GM23338 (cell line): ENCODE measurements around the gene SLX4IP. TPM values are rescaled to one million over a fixed set of nuclear protein-coding genes. Genes with fewer than 3 reads are reported as not detected.

Source experiments
- ATAC-seq: fragments of 200-7000 bp; cut with Tn5 transposase; 3 replicates; pipeline ENCODE4 v1.9.1; 2020
- DNase-seq: peaks from one replicate; pipeline ENCODE4 v3.0.0-alpha.2; 2015; ENCODE audit warnings: low spot score
- H2AFZ ChIP-seq: fragments of 200-600 bp; sonication (generic); 2 replicates; pipeline ENCODE4 v1.8.0; 2016; ENCODE audit warnings: antibody characterized with exemption, mild to moderate bottlenecking, moderate library complexity
- H3F3A ChIP-seq: fragments of 200-600 bp; sonication (generic); replicated peaks from 2 replicates; pipeline ENCODE4 v1.8.0; 2017; ENCODE audit warnings: antibody characterized with exemption, mixed run types, low read depth
- H3K27ac ChIP-seq: fragments of 200-600 bp; sonication (generic); 2 replicates; pipeline ENCODE4 v1.6.1; 2016; ENCODE audit warnings: low read depth
- H3K27me3 ChIP-seq: fragments of 200-600 bp; sonication (generic); 2 replicates; pipeline ENCODE4 v1.8.0; 2016; ENCODE audit warnings: mild to moderate bottlenecking, mixed run types, moderate library complexity; ENCODE audit not compliant: insufficient read depth
- H3K36me3 ChIP-seq: fragments of 200-600 bp; sonication (generic); 2 replicates; pipeline ENCODE4 v1.8.0; 2016; ENCODE audit warnings: mild to moderate bottlenecking; ENCODE audit not compliant: insufficient read depth
- H3K4me1 ChIP-seq: fragments of 200-600 bp; sonication (generic); 2 replicates; pipeline ENCODE4 v1.8.0; 2016; ENCODE audit warnings: mild to moderate bottlenecking, moderate library complexity; ENCODE audit not compliant: insufficient read depth
- H3K4me2 ChIP-seq: fragments of 200-600 bp; sonication (generic); 2 replicates; pipeline ENCODE4 v1.7.1; 2017; ENCODE audit warnings: mixed run types
- H3K4me3 ChIP-seq: fragments of 200-600 bp; sonication (generic); 2 replicates; pipeline ENCODE4 v1.6.1; 2016; ENCODE audit warnings: mixed run types
- H3K79me2 ChIP-seq: fragments of 200-600 bp; sonication (generic); replicated peaks from 2 replicates; pipeline ENCODE4 v1.8.0; 2017; ENCODE audit warnings: mild to moderate bottlenecking; ENCODE audit not compliant: insufficient read depth
- H3K9me2 ChIP-seq: fragments of 200-600 bp; sonication (generic); 2 replicates; pipeline ENCODE4 v1.8.0; 2017; ENCODE audit not compliant: insufficient read depth
- H4K20me1 ChIP-seq: fragments of 200-600 bp; sonication (generic); replicated peaks from 2 replicates; pipeline ENCODE4 v1.8.0; 2017; ENCODE audit warnings: mild to moderate bottlenecking; ENCODE audit not compliant: insufficient read depth
- H3K27ac Mint-ChIP-seq: 2 replicates; pipeline ENCODE4 v1.8.0; 2020; ENCODE audit warnings: inconsistent platforms, mild to moderate bottlenecking, moderate library complexity, mixed read lengths
- H3K27me3 Mint-ChIP-seq: 3 replicates; pipeline ENCODE4 v1.8.0; 2022; ENCODE audit warnings: low read depth, mild to moderate bottlenecking, moderate library complexity, mixed read lengths, inconsistent platforms; ENCODE audit not compliant: insufficient read depth, poor library complexity
- H3K36me3 Mint-ChIP-seq: 3 replicates; pipeline ENCODE4 v1.8.0; 2021; ENCODE audit warnings: low read depth, mild to moderate bottlenecking, inconsistent platforms, moderate library complexity, mixed read lengths
- H3K4me1 Mint-ChIP-seq: 3 replicates; pipeline ENCODE4 v1.8.0; 2020; ENCODE audit warnings: mild to moderate bottlenecking, inconsistent platforms, mixed read lengths
- H3K4me3 Mint-ChIP-seq: 3 replicates; pipeline ENCODE4 v1.8.0; 2021; ENCODE audit warnings: moderate library complexity, mild to moderate bottlenecking, inconsistent platforms, mixed read lengths
- H3K9me3 Mint-ChIP-seq: 3 replicates; pipeline ENCODE4 v1.8.0; 2020; ENCODE audit warnings: moderate library complexity, mild to moderate bottlenecking, inconsistent platforms, mixed read lengths
- JUNB ChIP-seq: IDR thresholded peaks from one replicate; pipeline ENCODE4 v1.6.1; 2016; ENCODE audit warnings: antibody characterized with exemption; ENCODE audit not compliant: unreplicated experiment
- STAT1 ChIP-seq: IDR thresholded peaks from one replicate; pipeline ENCODE4 v1.6.1; 2016; ENCODE audit warnings: antibody characterized with exemption; ENCODE audit not compliant: unreplicated experiment
- ZNF114 ChIP-seq: fragments of 250-450 bp; sonication (Bioruptor Pico); IDR thresholded peaks from 2 replicates; pipeline ENCODE4 v1.5.0; 2020; ENCODE audit warnings: mild to moderate bottlenecking, moderate library complexity
- ZNF331 ChIP-seq: fragments of 250-450 bp; sonication (Bioruptor Pico); IDR thresholded peaks from 2 replicates; pipeline ENCODE4 v1.5.0; 2020; ENCODE audit warnings: low read depth, mild to moderate bottlenecking, moderate library complexity
- ZNF462 ChIP-seq: fragments of 250-450 bp; sonication (Bioruptor Pico); IDR thresholded peaks from 2 replicates; pipeline ENCODE4 v1.5.0; 2020; ENCODE audit warnings: mild to moderate bottlenecking, moderate library complexity
- polyA plus RNA-seq: library from polyadenylated mRNA; unstranded; fragments of >200 nt; fragmentation: Nextera tagmentation; extraction: Ambion mirVana; gene quantifications from 2 replicates; pipeline ENCODE4 v1.2.1, GENCODE V29; 2016
- total RNA-seq: library from RNA; depleted of rRNA; stranded (reverse); fragments of >200 nt; shearing (Covaris generic); gene quantifications from 2 replicates; pipeline ENCODE4 v1.2.3, GENCODE V29; 2014
- TF ChIP-seq, protein P1 (sequence below): IDR thresholded peaks from one replicate; pipeline ENCODE4 v1.6.1; 2018; ENCODE audit warnings: antibody characterized with exemption; ENCODE audit not compliant: unreplicated experiment
- TF ChIP-seq, protein P2 (sequence below): IDR thresholded peaks from 2 replicates; pipeline ENCODE4 v1.6.1; 2016; ENCODE audit warnings: antibody characterized with exemption

Gene SLX4IP
- total and polyA plus RNA-seq, 2 experiments from 2014 or later, result 9.1 to 9.8 TPM

DNA sequence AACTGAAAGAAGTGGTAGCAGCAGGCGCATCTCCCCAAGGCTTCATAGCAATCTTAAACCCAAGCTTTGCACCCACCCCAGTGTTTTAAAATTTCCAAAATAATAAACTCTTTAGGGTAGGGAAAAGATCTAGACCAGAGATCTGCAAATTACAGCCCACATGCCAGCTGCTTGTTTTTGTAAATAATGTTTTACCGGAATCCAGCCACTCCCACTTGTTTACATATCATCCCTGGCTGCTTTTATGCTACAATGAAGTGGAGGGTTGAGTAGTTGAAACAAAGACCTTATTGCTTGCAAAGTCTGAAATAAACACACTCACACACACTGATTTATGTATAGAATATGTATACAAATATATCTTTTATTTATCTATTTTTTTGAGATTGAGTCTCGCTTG lies 30.0 kb downstream of the SLX4IP start:
- H3K4me1 Mint-ChIP-seq, result peaks cover 62% of the 10 kb centered on the region
- no peaks in the 10 kb centered on the region for H3K9me2 ChIP-seq
- H3K4me3 Mint-ChIP-seq, result no peak overlapping the region
- no peaks in the 10 kb centered on the region for H3F3A ChIP-seq
- no peak overlapping the region for H2AFZ ChIP-seq
- peaks cover 13% of the 10 kb centered on the region for H3K9me3 Mint-ChIP-seq
- H3K4me2 ChIP-seq, result peak overlapping the region; percentile 56
- H3K4me1 ChIP-seq, result peaks cover 48% of the 10 kb centered on the region
- ATAC-seq, result no peak
- peak overlapping the region; percentile 90 for H3K27ac ChIP-seq
- no peaks in the 10 kb centered on the region for H3K27me3 Mint-ChIP-seq
- H3K27ac Mint-ChIP-seq, result no peak overlapping the region; the same call in 1 of the 2 replicates
- H3K36me3 Mint-ChIP-seq, result peaks cover 25% of the 10 kb centered on the region
- TF ChIP-seq ZNF114 (CRISPR knock-in tag) (no peak), STAT1 (no peak), JUNB (no peak), ZNF331 (CRISPR knock-in tag) (no peak)
- TF ChIP-seq, protein P1, sequence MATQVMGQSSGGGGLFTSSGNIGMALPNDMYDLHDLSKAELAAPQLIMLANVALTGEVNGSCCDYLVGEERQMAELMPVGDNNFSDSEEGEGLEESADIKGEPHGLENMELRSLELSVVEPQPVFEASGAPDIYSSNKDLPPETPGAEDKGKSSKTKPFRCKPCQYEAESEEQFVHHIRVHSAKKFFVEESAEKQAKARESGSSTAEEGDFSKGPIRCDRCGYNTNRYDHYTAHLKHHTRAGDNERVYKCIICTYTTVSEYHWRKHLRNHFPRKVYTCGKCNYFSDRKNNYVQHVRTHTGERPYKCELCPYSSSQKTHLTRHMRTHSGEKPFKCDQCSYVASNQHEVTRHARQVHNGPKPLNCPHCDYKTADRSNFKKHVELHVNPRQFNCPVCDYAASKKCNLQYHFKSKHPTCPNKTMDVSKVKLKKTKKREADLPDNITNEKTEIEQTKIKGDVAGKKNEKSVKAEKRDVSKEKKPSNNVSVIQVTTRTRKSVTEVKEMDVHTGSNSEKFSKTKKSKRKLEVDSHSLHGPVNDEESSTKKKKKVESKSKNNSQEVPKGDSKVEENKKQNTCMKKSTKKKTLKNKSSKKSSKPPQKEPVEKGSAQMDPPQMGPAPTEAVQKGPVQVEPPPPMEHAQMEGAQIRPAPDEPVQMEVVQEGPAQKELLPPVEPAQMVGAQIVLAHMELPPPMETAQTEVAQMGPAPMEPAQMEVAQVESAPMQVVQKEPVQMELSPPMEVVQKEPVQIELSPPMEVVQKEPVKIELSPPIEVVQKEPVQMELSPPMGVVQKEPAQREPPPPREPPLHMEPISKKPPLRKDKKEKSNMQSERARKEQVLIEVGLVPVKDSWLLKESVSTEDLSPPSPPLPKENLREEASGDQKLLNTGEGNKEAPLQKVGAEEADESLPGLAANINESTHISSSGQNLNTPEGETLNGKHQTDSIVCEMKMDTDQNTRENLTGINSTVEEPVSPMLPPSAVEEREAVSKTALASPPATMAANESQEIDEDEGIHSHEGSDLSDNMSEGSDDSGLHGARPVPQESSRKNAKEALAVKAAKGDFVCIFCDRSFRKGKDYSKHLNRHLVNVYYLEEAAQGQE, result no peak
- peak overlapping the region; percentile 26; the same call in 1 of the 2 replicates for H3K4me3 ChIP-seq
- no peaks in the 10 kb centered on the region for H4K20me1 ChIP-seq
- peaks cover 4% of the 10 kb centered on the region for H3K79me2 ChIP-seq
- H3K27me3 ChIP-seq, result no peaks in the 10 kb centered on the region
- H3K36me3 ChIP-seq, result no peaks in the 10 kb centered on the region
- no peak for DNase-seq

- peak overlapping the region; percentile 52 for H3K4me3 Mint-ChIP-seq
- peaks cover 69% of the 10 kb centered on the region for H3K4me1 Mint-ChIP-seq
- DNase-seq, result peak; percentile 87
- H3K4me1 ChIP-seq, result peaks cover 56% of the 10 kb centered on the region
- peak overlapping the region; percentile 97 for H3K27ac Mint-ChIP-seq
- peaks cover 25% of the 10 kb centered on the region for H3K36me3 Mint-ChIP-seq
- no peaks in the 10 kb centered on the region for H3F3A ChIP-seq
- TF ChIP-seq STAT1 (no peak), ZNF462 (0 out of 2 replicates have a peak, but pooled peaks have one; percentile 25)
- TF ChIP-seq, protein P2, sequence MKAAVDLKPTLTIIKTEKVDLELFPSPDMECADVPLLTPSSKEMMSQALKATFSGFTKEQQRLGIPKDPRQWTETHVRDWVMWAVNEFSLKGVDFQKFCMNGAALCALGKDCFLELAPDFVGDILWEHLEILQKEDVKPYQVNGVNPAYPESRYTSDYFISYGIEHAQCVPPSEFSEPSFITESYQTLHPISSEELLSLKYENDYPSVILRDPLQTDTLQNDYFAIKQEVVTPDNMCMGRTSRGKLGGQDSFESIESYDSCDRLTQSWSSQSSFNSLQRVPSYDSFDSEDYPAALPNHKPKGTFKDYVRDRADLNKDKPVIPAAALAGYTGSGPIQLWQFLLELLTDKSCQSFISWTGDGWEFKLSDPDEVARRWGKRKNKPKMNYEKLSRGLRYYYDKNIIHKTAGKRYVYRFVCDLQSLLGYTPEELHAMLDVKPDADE, result no peak
- H4K20me1 ChIP-seq, result no peaks in the 10 kb centered on the region
- peaks cover 10% of the 10 kb centered on the region for H3K79me2 ChIP-seq
- peak; percentile 87 for ATAC-seq
- H3K4me3 ChIP-seq, result peak overlapping the region; percentile 23; the same call in 1 of the 2 replicates
- H3K36me3 ChIP-seq, result no peaks in the 10 kb centered on the region
- H3K27me3 ChIP-seq, result no peaks in the 10 kb centered on the region
- no peak overlapping the region for H2AFZ ChIP-seq
- H3K9me2 ChIP-seq, result no peaks in the 10 kb centered on the region
- peak overlapping the region; percentile 90 for H3K27ac ChIP-seq
- H3K9me3 Mint-ChIP-seq, result peaks cover 13% of the 10 kb centered on the region
- H3K27me3 Mint-ChIP-seq, result no peaks in the 10 kb centered on the region
- peak overlapping the region; percentile 59 for H3K4me2 ChIP-seq
Measured at GRCh38 chr20:10466325-10466724, 31.2 kb downstream of the SLX4IP start.
